AG09309 (cell line): ENCODE data around the gene MFSD2A.
A peak's percentile ranks its signal among the peaks of the same experiment; 100 is the strongest.

Source experiments
- DNase-seq: peaks from one replicate; pipeline ENCODE4 v3.0.0-alpha.2; 2010; ENCODE audit warnings: low read depth
- H3K4me3 ChIP-seq: 2 replicates; pipeline ENCODE4 v1.5.1; 2011; ENCODE audit warnings: mild to moderate bottlenecking, low read depth, low read length, moderate library complexity; ENCODE audit not compliant: control insufficient read depth
- TF ChIP-seq, protein P1 (sequence below): IDR thresholded peaks from 2 replicates; pipeline ENCODE4 v1.5.1; 2011; ENCODE audit warnings: mild to moderate bottlenecking, low read depth, low read length, inconsistent platforms; ENCODE audit not compliant: insufficient read depth, control insufficient read depth; ENCODE audit errors: missing control alignments

The MFSD2A gene

DNA sequence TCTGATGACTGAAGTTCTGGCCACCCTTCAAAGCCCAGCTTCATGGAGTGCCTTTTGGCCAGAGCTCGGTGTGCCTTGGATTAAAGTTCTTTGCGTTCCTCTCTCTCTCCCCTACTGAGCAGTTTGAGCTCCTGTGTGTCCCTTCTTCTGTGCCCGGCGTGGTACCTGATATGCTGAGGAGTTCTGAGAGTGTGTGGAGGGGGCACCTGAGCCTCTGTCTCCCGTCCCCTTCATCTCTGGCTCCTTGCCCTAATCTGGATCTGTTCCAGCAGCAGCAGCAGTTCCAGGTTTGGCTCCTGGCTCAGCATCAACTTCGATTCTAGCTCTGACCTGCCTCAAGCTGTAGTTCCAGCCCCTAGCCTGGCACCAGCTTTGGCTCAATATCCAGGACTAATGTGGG is 28.1 kb upstream of the MFSD2A start:
- DNase-seq = no peak
- TF ChIP-seq, protein P1, sequence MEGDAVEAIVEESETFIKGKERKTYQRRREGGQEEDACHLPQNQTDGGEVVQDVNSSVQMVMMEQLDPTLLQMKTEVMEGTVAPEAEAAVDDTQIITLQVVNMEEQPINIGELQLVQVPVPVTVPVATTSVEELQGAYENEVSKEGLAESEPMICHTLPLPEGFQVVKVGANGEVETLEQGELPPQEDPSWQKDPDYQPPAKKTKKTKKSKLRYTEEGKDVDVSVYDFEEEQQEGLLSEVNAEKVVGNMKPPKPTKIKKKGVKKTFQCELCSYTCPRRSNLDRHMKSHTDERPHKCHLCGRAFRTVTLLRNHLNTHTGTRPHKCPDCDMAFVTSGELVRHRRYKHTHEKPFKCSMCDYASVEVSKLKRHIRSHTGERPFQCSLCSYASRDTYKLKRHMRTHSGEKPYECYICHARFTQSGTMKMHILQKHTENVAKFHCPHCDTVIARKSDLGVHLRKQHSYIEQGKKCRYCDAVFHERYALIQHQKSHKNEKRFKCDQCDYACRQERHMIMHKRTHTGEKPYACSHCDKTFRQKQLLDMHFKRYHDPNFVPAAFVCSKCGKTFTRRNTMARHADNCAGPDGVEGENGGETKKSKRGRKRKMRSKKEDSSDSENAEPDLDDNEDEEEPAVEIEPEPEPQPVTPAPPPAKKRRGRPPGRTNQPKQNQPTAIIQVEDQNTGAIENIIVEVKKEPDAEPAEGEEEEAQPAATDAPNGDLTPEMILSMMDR = no peak
- no peak overlapping the region for H3K4me3 ChIP-seq

DNA sequence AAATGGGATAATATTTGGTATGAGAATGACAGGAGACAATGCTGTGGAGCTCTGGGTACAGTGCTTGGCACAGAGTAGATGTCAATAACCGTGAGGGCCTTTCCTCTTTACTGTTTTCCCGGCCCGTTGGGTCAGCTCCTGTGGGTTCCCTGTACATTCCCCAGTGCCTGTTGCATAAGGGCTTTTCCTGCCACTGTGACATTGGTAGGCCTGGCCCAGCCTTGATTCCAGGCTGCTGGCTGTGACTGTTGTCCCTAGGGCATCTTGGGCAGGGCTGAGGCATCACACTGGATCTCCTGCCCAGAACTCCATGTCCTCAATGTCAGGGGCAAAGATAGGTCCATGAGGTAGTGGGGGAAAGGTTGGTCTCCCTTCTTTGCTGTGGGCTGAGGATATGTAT is 27.4 kb upstream of the MFSD2A start:
- no peak for DNase-seq
- H3K4me3 ChIP-seq = no peak overlapping the region
- TF ChIP-seq, protein P1 = no peak

DNA sequence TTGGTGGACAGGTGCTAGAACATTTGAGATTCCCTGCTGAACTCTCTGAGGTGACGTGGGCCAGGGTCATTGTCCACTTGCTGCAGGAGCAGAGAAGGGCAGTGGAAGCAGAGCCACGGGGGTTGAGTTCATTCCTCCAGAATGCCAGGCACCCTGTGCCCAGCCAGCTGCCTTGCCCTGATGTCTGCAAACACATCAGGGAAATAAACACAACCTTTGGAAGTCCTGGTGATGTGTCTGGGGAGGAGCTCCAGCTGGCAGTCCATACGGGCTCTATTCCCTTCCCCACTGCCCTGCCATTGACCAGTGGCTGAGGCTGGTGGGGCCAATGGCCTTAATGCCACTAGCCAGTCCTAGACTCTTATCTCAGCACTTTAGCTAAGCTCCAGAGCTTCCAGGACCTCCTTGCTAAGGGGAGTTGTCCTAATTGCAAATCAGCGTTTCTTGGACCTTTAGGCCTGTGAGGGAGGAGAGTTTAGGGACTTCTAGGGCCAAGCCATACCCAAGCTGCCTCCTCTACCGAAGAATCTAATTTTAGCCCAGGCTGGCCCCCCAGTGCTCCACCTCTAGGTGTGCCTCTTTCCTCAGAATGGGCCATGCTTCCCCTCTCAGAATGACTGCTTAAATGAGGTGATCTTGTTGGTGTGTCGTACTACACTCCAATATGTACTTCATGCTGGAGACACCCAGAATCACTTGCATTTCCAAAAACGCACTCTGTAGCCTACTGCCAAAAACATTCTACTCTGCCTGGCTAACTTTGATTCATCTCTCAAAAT is 25.9 kb upstream of the MFSD2A start:
- no peak for DNase-seq
- TF ChIP-seq, protein P1 = no peak
- H3K4me3 ChIP-seq = no peak overlapping the region

DNA sequence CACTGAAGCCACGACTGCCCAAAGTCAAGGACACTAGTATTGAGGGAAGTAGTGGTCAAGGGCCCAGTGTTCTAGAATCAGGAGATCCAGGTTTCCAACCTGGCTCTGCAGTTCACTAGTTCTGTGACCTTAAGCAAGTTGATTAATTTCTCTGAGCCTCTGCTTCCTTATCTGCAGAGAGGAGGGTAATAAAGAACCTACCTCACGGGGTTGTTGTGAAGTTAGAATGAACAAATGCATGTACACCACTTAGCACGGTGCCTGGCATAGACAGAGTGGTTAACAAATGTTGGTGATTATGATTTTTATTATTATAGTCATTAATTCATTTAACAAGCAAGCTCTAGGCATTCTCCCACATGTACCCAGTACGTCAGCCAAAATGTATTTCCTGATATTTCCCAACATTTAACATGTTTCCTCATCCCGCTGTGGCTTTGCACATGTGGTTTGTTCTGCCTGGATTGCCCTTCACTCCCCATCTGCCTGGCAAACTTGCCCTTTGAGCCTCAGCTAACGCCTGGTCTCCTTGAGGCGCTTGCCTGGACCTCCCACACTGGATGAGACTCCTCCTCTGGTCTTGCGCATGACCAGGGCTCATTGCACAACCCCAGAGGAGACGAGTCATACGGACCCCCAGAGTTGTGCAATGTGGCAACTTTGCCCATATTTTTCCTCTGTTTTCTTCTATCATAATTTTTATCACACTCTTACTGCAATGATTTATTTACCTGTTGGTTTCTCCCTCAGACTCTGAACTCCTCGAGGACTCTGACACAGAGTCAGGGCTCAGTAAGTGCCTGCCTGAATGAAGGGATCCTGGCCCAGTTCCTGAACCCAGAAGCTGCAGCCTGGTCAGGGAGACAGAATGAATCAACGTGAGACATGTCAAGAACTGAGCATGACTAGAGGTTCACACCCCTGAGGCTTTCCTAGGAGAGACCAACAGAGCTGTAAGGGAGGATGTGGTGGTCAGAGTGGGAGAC is 20.7 kb upstream of the MFSD2A start:
- TF ChIP-seq, protein P1 = no peak
- peak; percentile 99 for DNase-seq
- H3K4me3 ChIP-seq = no peak overlapping the region

DNA sequence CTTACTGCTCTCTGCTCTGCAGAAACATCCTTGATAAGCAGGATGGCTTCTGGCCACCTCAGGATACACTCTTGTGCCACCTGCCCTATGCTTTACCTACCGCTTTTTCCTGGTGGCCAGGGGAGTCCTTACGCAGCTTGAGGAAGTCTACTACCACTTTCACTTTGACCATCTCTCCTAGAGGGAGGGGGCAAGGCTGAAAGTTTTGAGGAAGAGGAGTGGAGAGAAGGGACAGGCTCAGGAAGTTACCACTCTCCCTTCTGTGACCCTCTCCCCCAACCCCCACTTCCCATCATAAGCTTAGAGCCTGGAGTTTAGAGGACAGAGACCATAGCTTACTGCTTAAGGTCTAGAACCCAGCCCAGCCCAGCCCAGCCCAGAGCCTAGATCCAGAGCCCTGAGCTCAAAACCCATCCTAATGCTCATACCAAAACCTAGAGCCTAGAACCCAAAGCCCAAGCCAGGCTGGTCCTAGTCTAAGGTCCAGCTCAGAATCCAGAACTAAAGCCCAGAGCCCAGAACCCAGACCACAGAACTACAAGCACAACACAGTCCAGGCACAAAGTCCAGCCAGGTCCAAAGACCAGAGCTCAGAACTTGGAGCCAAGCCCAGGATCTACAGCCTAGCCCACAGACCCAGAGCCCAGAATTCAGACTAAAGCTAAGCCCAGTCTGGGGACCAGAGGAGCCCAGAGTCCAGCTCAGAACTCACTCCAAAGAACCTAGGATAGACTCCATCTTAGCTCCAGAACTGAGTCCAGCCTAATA is 18.0 kb upstream of the MFSD2A start:
- no peak overlapping the region for H3K4me3 ChIP-seq
- TF ChIP-seq, protein P1 = no peak
- no peak for DNase-seq

DNA sequence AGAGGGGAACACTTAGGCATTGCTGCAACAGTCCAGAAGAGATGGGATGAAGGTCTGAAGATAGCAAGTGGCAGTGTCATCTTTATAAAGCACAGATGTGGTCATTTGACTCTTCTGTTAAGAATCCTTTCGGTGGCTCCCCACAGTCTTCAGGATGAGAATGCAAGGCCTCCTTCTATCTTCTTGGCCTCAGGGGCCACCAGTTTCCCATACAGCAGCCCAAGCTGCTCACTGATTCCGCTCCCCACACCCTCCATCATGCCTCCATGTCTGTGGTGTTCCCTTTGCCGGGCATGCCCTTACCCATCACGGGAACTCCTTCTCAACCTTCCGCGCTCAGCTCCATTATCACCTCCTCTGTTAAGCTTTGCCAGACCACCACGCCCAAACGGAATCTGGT is 16.1 kb upstream of the MFSD2A start:
- TF ChIP-seq, protein P1 = no peak
- no peak overlapping the region for H3K4me3 ChIP-seq
- DNase-seq = no peak
